Muscle layer of duodenum (tissue), 2 donors: ENCODE measurements around the gene NUDT11.
A peak's percentile ranks its signal among the peaks of the same experiment; 100 is the strongest.
"Not testable (repeated sequence)": the region's sequence is repeated elsewhere in the genome, so short reads cannot be mapped to it uniquely, and the experiment has no call there.

ENCODE experiments used
- H3K27ac ChIP-seq: one replicate; pipeline ENCODE4 v1.7.0; 2013; ENCODE audit warnings: mild to moderate bottlenecking, low read length
- H3K27me3 ChIP-seq: one replicate; pipeline ENCODE4 v1.7.0; 2013; ENCODE audit warnings: low read depth, mild to moderate bottlenecking, control low read depth, low read length
- H3K36me3 ChIP-seq, 2 donors: one replicate each; pipeline ENCODE4 v1.7.0; 2013; ENCODE audit warnings: low read length in 2 of 2, control low read depth in 1 of 2, mild to moderate bottlenecking in 1 of 2; ENCODE audit not compliant: insufficient read depth in 2 of 2, control insufficient read depth in 1 of 2
- H3K4me1 ChIP-seq, 2 donors: one replicate each; pipeline ENCODE4 v1.7.0; 2013; ENCODE audit warnings: low read length in 2 of 2, mild to moderate bottlenecking in 2 of 2, control low read depth in 1 of 2, moderate library complexity in 1 of 2; ENCODE audit not compliant: insufficient read depth in 2 of 2, control insufficient read depth in 1 of 2
- H3K4me3 ChIP-seq, 2 donors: one replicate each; pipeline ENCODE4 v1.7.0; 2013; ENCODE audit warnings: low read length in 2 of 2, low read depth in 1 of 2, mild to moderate bottlenecking in 1 of 2
- H3K9me3 ChIP-seq, 2 donors: one replicate each; pipeline ENCODE4 v1.7.0; 2013; ENCODE audit warnings: low read length in 2 of 2, control low read depth in 1 of 2, mild to moderate bottlenecking in 1 of 2; ENCODE audit not compliant: control insufficient read depth in 1 of 2
- donor health status: healthy.

Gene NUDT11

DNA sequence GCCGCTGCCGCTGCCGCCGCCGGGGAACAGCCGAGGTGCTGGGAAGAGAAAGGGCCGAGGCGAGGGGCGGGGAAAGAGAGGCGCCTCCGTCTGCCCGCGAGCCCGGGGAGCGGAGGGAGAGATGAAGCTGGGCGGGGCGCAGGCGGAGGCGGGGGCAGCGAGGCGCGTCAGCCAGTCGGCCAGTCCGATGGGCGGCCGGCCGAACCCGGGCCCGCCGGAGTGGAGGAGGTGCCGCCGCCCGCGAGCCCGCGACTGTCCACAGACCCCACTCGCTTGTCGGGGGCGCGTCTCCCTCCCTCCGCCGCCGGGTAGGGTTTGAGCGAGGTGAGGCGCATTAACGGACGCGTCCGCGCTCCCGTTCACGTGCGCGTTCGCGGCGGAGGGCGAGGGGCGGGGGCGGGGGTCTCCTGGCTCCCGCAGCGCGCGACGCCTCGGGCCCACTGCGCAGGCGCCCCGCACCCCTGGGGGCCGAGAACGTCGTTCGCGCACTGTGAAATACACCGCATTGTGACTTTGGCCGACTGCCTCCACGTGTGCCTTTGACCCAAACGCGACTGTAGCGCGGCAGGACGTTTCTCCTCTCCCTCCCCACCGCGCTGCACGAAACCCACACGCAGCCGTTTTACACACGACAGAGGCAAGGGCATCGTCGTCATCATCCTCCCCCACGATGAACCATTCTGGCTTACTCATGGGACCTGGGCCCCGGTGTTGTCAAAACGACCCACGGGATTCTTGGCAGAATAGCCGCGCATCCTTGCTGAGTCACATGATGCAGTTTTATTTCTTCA is at the start of gene NUDT11:
Gene NUDT11 (minus strand): TSS at position 92 of the 791 bp plus-strand sequence. CDS start 148 bp downstream, outside the sequence.
- H3K4me3 ChIP-seq, result peak within 1 kb of the TSS; percentile 33 to 64
- no peak within 1 kb of the TSS for H3K27ac ChIP-seq

DNA sequence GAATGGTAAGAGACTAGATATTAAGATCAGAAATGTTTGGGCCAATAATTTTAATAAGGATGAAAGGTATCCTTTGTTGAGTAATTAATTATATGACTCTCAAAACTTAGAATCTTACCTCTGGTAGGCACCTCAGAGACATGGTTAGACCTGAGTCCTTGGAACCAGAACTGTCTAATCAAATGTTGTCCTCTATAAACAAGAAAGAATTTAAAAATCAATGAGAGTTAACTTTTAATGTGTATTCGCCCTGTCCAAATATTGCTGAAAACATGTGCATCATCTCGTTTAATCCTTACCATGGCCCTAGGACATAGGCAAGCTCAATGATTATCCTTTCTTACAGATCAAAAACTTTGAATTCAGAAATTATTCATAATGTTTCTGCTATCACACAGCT is 24.0 kb upstream of the NUDT11 start:
- no peaks in the 10 kb centered on the region for H3K4me1 ChIP-seq
- H3K27ac ChIP-seq, result no peak overlapping the region
- H3K4me3 ChIP-seq, result no peak overlapping the region
- H3K9me3 ChIP-seq, result no peaks in the 10 kb centered on the region
- H3K36me3 ChIP-seq, result no peaks in the 10 kb centered on the region
- no peaks in the 10 kb centered on the region for H3K27me3 ChIP-seq

More for the DNA sequence above, at the start of gene NUDT11:
- Histone ChIP-seq H3K9me3 (no peaks in the 10 kb centered on the region), H3K36me3 (no peaks in the 10 kb centered on the region), H3K4me1 (no peaks in the 10 kb centered on the region), H3K27me3 (no peaks in the 10 kb centered on the region)

DNA sequence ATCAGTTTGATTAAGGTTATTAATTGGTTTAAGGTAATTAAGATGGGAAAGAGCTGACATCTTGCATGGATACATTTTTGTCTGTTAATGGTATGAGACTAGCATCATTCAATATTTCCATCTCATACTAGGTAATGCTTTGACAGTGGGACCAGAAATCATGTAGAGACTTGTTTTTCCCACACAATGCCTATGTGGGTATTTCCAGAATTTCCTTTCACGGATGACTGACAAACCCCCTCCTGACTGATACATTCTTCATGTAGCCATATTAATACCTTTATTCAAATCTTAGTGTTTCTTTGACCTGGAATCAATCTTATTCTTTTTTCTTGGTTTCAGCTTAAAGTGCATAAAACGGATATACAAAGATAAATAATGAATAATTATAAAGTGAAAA is 22.7 kb upstream of the NUDT11 start:
- not testable (repeated sequence) for H3K27ac ChIP-seq, H3K4me1 ChIP-seq, H3K4me3 ChIP-seq, H3K9me3 ChIP-seq, H3K27me3 ChIP-seq, H3K36me3 ChIP-seq

DNA sequence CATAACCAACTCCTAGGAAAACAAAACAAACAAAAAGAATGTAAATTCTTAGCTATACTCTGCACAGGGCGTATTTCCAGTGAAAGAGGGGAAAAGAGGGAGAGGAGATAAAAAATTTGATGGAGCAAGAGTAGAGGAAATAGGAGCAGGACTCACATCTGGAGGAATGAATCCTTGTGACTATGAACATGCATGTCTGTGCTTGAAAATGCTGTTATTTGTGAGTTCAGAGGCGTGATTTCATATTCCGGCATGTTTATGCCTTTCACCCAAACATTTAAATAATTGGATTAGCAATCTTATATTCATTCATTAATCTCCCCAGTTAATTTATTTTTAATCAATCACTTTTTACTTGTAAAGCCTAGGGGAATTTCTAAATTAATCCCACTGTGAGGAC is 11.2 kb upstream of the NUDT11 start:
- Histone ChIP-seq H3K9me3 (no peaks in the 10 kb centered on the region), H3K27me3 (no peaks in the 10 kb centered on the region), H3K27ac (no peak overlapping the region), H3K4me1 (no peaks in the 10 kb centered on the region), H3K4me3 (no peak overlapping the region), H3K36me3 (no peaks in the 10 kb centered on the region)

DNA sequence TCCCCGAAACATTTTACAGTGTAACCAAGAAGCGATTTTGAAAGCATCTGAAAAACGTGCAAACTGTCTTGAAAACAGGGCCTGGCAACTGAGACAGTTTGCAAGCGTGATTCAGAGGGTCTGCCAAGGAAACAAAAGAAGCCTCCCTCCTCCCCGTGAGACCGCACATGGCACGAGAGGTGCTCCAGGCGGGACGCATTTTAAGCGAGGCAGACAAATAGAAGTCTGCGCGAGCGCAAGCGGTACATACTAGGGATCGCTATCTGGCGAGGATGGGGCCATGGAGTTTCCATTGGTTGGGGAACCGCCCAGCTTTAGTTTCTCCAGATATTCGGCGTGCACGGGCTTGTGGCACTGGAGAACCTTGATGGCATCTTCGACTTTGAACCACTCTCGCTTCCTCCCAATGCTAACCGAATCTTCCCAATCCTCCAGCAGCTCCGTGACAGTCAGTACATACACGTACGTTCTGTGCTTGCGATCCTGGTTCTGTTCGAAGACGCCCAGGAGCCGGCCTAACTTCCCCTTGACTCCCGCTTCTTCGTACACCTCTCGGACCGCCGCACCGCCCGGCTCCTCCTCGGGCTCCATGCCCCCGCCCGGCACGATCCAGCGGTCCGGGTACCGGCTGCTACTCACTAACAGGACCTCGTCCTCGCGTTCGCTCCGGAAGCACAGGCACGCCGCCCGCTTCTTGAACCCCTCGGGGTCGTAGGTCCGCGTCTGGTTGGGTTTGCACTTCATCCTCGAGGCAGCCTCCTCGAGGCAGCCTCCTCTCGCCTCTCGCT is 497 bp downstream of the NUDT11 start:
- not testable (repeated sequence) for H3K27me3 ChIP-seq, H3K36me3 ChIP-seq, H3K9me3 ChIP-seq, H3K4me1 ChIP-seq, H3K27ac ChIP-seq
- H3K4me3 ChIP-seq, result peak overlapping the region; percentile 33 to 64

DNA sequence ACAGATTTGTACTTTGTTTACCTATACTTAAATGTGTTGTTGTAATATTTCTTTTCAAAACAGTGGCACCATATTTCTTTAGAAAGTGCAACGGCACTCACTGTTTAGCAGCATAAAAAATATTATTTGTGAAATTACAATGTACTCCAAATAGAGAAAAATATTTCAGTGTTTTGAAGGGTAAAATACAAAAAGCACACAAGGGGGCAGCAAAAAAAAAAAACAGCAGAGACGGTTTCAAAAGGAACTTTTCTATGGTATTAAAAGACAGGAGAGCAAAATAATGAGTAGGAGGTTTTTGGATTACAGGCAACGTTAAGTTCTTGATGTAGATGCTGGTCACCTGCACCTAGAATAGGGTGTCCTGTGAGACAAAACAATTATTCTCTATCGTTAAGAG is 2.0 kb downstream of the NUDT11 start:
- no peaks in the 10 kb centered on the region for H3K36me3 ChIP-seq
- H3K4me1 ChIP-seq, result no peaks in the 10 kb centered on the region
- no peak overlapping the region for H3K27ac ChIP-seq
- H3K9me3 ChIP-seq, result no peaks in the 10 kb centered on the region
- H3K4me3 ChIP-seq, result no peak overlapping the region
- no peaks in the 10 kb centered on the region for H3K27me3 ChIP-seq

DNA sequence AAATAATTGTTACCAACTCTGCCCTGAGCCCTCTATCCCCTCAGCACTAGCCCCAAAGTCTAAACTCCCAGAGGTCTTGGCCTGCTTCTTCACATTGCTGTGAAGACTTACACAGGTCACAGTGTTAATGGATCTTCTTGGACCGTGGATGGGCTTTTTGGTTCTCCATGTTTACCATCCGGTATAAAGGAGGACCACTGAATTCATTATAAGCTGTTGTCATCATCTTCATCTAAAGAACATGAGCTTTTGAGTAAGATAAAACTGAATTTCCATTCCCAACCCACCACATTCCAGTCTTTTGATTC is 8.5 kb downstream of the NUDT11 start:
- no peaks in the 10 kb centered on the region for H3K27me3 ChIP-seq
- no peaks in the 10 kb centered on the region for H3K36me3 ChIP-seq
- H3K9me3 ChIP-seq, result no peaks in the 10 kb centered on the region
- no peak overlapping the region for H3K27ac ChIP-seq
- no peaks in the 10 kb centered on the region for H3K4me1 ChIP-seq
- H3K4me3 ChIP-seq, result no peak overlapping the region

DNA sequence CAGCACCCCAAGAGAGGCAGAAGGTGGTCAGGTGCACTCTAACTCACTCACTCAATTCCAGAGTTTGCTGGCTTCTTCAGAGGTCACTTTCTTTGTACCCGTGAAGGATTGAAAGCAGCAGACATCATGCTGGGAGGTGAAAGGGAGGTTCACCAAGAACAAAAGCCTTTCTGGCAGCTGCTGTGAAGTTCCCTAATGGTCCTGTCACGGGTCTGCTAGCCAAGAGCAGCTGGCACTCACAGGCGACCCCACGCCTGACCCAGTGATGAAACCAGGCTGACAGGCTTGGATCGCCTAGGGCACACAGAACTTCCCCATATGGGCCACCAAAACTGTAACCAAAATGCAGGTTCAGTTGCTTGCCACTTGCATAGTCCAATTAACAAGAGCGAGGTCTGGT is 11.8 kb downstream of the NUDT11 start:
- Histone ChIP-seq H3K36me3 (no peaks in the 10 kb centered on the region), H3K27me3 (no peaks in the 10 kb centered on the region), H3K4me1 (no peaks in the 10 kb centered on the region), H3K4me3 (no peak overlapping the region), H3K9me3 (no peaks in the 10 kb centered on the region), H3K27ac (no peak overlapping the region)

DNA sequence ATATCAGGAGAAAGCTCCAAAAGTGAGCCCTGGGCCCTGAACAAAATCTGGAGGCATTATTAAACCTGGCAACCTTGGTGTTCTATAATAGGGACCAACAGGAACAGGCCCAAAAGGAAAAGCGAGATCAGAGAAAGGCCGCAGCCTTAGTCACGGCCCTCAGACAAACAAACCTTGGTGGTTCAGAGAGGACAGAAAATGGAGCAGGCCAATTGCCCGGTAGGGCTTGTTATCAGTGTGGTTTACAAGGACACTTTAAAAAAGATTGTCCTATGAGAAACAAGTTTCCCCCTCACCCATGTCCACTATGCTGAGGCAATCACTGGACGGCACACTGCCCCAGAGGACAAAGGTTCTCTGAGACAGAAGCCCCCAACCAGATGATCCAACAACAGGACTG is 14.0 kb downstream of the NUDT11 start:
- not testable (repeated sequence) for H3K27me3 ChIP-seq, H3K27ac ChIP-seq, H3K4me3 ChIP-seq, H3K4me1 ChIP-seq, H3K36me3 ChIP-seq, H3K9me3 ChIP-seq

DNA sequence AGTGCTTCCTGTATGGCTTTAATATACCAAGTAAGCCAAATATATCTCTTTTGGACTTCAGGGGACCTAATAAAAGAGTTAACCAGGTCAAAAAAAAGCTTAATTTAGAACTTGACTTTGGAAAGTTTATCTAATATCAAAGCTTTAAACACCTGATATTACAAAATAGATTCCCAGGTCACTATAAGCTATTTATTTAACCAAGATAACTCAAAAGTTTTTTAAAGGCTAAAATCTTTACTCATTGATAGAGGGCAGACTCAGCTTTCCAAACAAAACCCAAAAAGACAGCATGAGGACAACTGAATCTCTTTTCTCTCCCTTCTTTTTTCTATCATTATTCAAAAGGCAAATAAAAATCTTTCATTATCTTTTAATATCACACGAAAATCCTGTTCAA is 19.5 kb downstream of the NUDT11 start:
- Histone ChIP-seq H3K27ac (no peak overlapping the region), H3K36me3 (no peaks in the 10 kb centered on the region), H3K4me1 (no peaks in the 10 kb centered on the region), H3K4me3 (no peak overlapping the region), H3K27me3 (no peaks in the 10 kb centered on the region), H3K9me3 (no peaks in the 10 kb centered on the region)

DNA sequence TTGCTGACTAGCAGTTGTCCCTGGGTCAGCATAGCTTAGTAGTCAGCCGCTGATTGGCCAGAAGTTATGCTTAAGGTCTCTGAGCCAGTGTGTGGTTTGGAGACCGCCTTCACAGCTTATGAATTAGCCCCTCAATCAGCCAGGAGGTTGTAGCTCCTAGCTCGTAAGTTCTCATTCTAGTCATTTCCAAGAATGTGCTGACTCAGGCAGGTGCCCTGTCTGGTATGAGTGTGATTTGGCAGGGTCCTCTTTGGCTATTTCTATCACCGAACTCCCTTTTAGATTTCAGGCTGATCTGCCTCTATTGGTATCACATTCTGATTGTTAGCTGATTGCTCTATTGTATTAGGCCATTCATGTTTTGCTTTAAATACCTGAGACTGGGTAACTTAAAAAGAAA is 33.1 kb downstream of the NUDT11 start:
- Histone ChIP-seq H3K4me3 (no peak overlapping the region), H3K9me3 (no peaks in the 10 kb centered on the region), H3K36me3 (no peaks in the 10 kb centered on the region), H3K27me3 (no peaks in the 10 kb centered on the region), H3K4me1 (no peaks in the 10 kb centered on the region), H3K27ac (no peak overlapping the region)
